ENCODE data around the gene PRCC.

The PRCC gene

DNA sequence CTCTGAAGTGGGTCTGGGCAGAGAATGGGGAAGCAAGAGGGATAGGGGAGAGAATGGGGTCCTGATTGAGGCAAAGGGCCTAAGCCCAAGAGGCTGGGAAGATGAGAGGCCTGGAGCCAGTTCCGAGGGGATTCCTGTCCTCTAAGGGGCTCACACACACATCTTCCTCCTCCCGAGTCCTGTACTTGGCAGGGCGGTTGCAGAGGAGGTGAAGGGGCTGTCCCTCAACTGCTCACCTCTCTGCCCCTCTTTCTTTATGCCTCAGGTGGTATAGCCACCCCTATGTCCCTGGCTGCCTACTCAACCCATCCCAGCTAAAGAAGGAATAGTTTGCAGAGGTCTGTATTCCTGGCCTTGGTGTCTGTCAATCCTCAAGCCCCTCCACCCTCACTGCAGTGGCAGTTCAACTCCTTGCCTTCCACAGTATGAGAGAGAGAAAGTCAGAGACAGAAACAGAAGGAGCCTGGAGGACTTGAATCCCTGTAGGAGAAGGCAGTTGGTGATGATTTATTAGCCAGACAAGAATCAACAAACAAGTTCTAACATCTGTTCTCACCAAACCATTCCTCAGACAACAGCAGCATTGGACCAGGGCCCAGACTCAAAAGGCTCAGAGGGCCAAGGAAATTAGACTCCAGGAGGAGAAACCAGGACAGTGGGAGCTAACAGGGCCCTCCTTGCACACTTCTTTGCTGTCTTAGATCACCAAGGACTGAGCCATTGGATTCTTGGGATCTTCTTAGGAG is 38.6 kb downstream of the PRCC start:
- H3K9me3 ChIP-seq (ENCODE audit: low read length), result no peaks in the 10 kb centered on the region
- H3K27me3 ChIP-seq (ENCODE audit: insufficient read depth, low read length), result no peaks in the 10 kb centered on the region
- H3K4me2 ChIP-seq (ENCODE audit: low read length), result no peak overlapping the region
- no peak overlapping the region for H3K27ac ChIP-seq (ENCODE audit: low read depth, low read length, poor library complexity, severe bottlenecking)
- peaks cover 13% of the 10 kb centered on the region for H3K36me3 ChIP-seq (ENCODE audit: insufficient read depth, low read length)
- no peaks in the 10 kb centered on the region for H3F3A ChIP-seq (ENCODE audit: insufficient read depth, low read length)
- no peaks in the 10 kb centered on the region for H4K20me1 ChIP-seq (ENCODE audit: insufficient read depth, low read length)
- TF ChIP-seq, protein P1, sequence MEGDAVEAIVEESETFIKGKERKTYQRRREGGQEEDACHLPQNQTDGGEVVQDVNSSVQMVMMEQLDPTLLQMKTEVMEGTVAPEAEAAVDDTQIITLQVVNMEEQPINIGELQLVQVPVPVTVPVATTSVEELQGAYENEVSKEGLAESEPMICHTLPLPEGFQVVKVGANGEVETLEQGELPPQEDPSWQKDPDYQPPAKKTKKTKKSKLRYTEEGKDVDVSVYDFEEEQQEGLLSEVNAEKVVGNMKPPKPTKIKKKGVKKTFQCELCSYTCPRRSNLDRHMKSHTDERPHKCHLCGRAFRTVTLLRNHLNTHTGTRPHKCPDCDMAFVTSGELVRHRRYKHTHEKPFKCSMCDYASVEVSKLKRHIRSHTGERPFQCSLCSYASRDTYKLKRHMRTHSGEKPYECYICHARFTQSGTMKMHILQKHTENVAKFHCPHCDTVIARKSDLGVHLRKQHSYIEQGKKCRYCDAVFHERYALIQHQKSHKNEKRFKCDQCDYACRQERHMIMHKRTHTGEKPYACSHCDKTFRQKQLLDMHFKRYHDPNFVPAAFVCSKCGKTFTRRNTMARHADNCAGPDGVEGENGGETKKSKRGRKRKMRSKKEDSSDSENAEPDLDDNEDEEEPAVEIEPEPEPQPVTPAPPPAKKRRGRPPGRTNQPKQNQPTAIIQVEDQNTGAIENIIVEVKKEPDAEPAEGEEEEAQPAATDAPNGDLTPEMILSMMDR (IDR thresholded peaks at IDR 0.05; ENCODE audit: low read length), result no peak
- TF ChIP-seq EZH2 (IDR thresholded peaks at IDR 0.05; ENCODE audit: borderline replicate concordance, low read length), result no peak
- no peaks in the 10 kb centered on the region for H3K9me2 ChIP-seq (ENCODE audit: low read depth, low read length)
- no peaks in the 10 kb centered on the region for H3K4me1 ChIP-seq (ENCODE audit: insufficient read depth, low read length, severe bottlenecking)
- H3K79me2 ChIP-seq (ENCODE audit: insufficient read depth, low read length), result no peaks in the 10 kb centered on the region
- H2AFZ ChIP-seq (ENCODE audit: low read length), result no peak overlapping the region
- no peak overlapping the region for H3K9ac ChIP-seq (ENCODE audit: low read length)
- H3K4me3 ChIP-seq (ENCODE audit: low read depth, low read length, poor library complexity, severe bottlenecking), result no peak overlapping the region

DNA sequence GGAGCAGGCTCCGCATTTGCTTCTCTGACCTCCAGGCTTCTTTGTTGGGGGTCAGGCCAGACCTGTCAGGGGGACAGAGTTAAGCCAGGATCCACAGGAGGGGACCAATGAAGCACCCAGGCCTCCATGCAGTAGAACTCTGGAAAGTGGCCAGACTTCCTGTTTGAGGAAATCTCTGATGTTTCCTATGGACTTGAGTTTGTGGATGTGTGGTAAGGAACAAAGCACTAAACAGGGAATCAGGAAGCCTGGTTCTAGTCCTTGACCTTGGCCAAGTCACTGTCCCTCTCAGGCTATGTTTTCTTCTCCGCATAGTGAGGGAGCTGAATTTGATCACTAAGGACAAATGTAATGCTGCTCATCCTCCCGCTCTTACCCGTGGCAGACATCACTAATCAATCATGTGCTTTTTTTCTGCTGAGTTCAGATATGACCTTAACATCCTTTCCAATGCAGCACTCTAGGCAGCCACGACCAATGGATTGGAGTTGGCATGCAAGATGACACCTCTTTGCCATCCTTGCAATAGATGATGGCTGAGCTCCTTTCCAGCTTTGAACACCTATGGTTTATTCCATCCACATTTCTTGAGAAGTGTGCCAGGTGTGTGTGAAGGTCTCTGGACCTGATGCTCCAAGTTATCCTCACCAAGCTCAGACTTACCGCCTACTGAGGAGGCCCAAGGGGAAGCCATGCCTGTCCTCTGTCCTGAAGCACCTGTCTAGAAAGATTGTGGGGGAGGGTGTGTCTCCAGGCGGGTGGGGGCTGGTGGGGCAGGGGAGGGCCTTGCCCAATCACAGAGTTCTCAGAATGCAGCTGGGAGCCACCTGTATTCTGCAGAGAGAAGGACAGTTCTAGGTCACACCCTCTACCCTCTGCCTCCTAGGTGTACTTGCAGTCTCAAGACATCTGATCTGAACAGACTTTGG is 39.4 kb downstream of the PRCC start:
- H3K9me3 ChIP-seq (ENCODE audit: low read length), result no peaks in the 10 kb centered on the region
- no peaks in the 10 kb centered on the region for H3K4me1 ChIP-seq (ENCODE audit: insufficient read depth, low read length, severe bottlenecking)
- no peaks in the 10 kb centered on the region for H3F3A ChIP-seq (ENCODE audit: insufficient read depth, low read length)
- no peaks in the 10 kb centered on the region for H3K27me3 ChIP-seq (ENCODE audit: insufficient read depth, low read length)
- no peaks in the 10 kb centered on the region for H4K20me1 ChIP-seq (ENCODE audit: insufficient read depth, low read length)
- no peak overlapping the region for H3K27ac ChIP-seq (ENCODE audit: low read depth, low read length, poor library complexity, severe bottlenecking)
- H3K9me2 ChIP-seq (ENCODE audit: low read depth, low read length), result no peaks in the 10 kb centered on the region
- TF ChIP-seq, protein P1 (IDR thresholded peaks at IDR 0.05; ENCODE audit: low read length), result no peak
- TF ChIP-seq EZH2 (IDR thresholded peaks at IDR 0.05; ENCODE audit: borderline replicate concordance, low read length), result no peak
- H3K79me2 ChIP-seq (ENCODE audit: insufficient read depth, low read length), result no peaks in the 10 kb centered on the region
- no peak overlapping the region for H3K4me3 ChIP-seq (ENCODE audit: low read depth, low read length, poor library complexity, severe bottlenecking)
- H3K36me3 ChIP-seq (ENCODE audit: insufficient read depth, low read length), result peaks cover 5% of the 10 kb centered on the region; the same call in 1 of the 2 replicates
- H3K4me2 ChIP-seq (ENCODE audit: low read length), result no peak overlapping the region
- H3K9ac ChIP-seq (ENCODE audit: low read length), result no peak overlapping the region
- H2AFZ ChIP-seq (ENCODE audit: low read length), result no peak overlapping the region

DNA sequence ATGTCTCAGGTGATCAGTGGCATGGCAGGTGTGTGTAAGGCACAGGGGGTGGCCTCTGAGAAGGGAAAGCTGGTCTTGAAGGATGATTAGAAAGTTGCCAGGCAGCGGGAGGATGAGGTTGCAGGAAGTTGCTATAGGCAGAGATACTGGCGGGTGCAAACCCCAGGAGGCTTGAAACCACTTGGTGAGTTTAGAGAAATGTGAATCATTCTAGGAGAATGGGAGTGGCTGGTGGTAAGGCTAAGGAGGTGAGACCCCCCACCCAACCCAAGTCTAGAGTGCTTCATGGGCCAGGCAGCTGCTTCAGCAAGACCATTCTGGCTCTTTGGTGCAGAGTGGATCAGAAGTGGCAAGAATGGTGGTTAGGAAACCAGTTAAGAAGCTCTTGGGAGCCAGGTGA is 40.3 kb downstream of the PRCC start:
- Histone ChIP-seq H3K4me2 (ENCODE audit: low read length) (no peak overlapping the region), H3K9ac (ENCODE audit: low read length) (no peak overlapping the region)

More for the DNA sequence above, 40.3 kb downstream of the PRCC start:
- no peak overlapping the region for H2AFZ ChIP-seq (ENCODE audit: low read length)
- H3F3A ChIP-seq (ENCODE audit: insufficient read depth, low read length), result no peaks in the 10 kb centered on the region
- no peak overlapping the region for H3K27ac ChIP-seq (ENCODE audit: low read depth, low read length, poor library complexity, severe bottlenecking)
- no peaks in the 10 kb centered on the region for H3K27me3 ChIP-seq (ENCODE audit: insufficient read depth, low read length)
- no peak overlapping the region for H3K4me3 ChIP-seq (ENCODE audit: low read depth, low read length, poor library complexity, severe bottlenecking)
- no peak for TF ChIP-seq EZH2 (IDR thresholded peaks at IDR 0.05; ENCODE audit: borderline replicate concordance, low read length)
- TF ChIP-seq, protein P1 (IDR thresholded peaks at IDR 0.05; ENCODE audit: low read length), result no peak
- no peaks in the 10 kb centered on the region for H3K4me1 ChIP-seq (ENCODE audit: insufficient read depth, low read length, severe bottlenecking)
- no peaks in the 10 kb centered on the region for H3K9me2 ChIP-seq (ENCODE audit: low read depth, low read length)
- H4K20me1 ChIP-seq (ENCODE audit: insufficient read depth, low read length), result no peaks in the 10 kb centered on the region
- no peaks in the 10 kb centered on the region for H3K9me3 ChIP-seq (ENCODE audit: low read length)
- no peaks in the 10 kb centered on the region for H3K79me2 ChIP-seq (ENCODE audit: insufficient read depth, low read length)
- no peaks in the 10 kb centered on the region for H3K36me3 ChIP-seq (ENCODE audit: insufficient read depth, low read length)
